ENCODE data around the gene SORBS1.

SORBS1 gene

GRCh38 chr10:95561177-95561863, at the start of gene SORBS1:
Gene SORBS1, minus strand, starts transcription at chr10:95561371. Its CDS starts 120,236 bp downstream, at chr10:95441135.
- DNase-seq (ENCODE audit: low spot score) = peak; percentile 99
- TF ChIP-seq CTCF (IDR thresholded peaks at IDR 0.05; ENCODE audit: extremely low read depth, insufficient read depth, missing control alignments) = no peak
- in situ Hi-C loops (cut with MboI; ENCODE audit: low pct_unique_long_range_greater_than_20kb, low sequenced_read_pairs, unreplicated experiment) = no loop called here

DNA sequence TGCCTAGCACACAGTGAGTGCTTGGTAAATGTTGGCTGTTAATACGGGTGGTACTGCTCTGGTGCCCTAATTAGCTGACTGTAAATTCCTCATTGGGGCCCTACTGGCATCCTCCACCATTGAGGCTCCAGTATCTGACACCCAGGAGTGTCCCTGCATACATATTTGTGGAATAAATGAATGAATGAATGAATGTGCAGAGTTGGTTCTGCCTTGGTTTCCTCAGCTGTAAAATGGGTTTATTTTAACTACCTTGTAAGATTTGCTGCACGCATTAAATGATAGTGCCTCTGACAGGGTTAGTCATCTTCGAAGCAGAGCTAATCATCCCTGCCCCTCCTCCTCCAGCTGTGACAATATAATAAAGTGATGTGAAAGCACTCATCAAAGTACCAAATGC, 49.6 kb upstream of the SORBS1 start:
- no peak for DNase-seq (ENCODE audit: low spot score)
- in situ Hi-C loops (cut with MboI; ENCODE audit: low pct_unique_long_range_greater_than_20kb, low sequenced_read_pairs, unreplicated experiment) = no loop called here
- TF ChIP-seq CTCF (IDR thresholded peaks at IDR 0.05; ENCODE audit: extremely low read depth, insufficient read depth, missing control alignments) = no peak

DNA sequence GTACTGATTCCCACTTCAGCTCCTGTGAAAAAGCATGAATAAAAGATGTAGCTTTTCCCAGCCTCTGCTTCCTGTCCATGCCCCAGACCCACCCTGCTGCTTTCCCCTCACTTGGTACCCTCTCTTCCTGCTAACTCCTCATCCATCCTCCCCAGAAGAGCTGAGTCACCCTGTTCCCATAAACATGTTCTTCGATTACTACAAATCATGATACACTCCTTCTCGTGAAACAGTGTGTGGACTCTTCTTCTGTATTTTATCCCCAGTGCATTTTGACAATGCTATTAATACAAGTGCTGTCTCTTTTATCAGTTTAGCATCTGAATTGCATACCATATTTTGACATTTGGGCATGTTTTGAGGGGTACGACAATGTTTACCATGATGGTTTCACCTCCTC, 45.8 kb upstream of the SORBS1 start:
- no peak for TF ChIP-seq CTCF (IDR thresholded peaks at IDR 0.05; ENCODE audit: extremely low read depth, insufficient read depth, missing control alignments)
- in situ Hi-C loops (cut with MboI; ENCODE audit: low pct_unique_long_range_greater_than_20kb, low sequenced_read_pairs, unreplicated experiment) = no loop called here
- no peak for DNase-seq (ENCODE audit: low spot score)

DNA sequence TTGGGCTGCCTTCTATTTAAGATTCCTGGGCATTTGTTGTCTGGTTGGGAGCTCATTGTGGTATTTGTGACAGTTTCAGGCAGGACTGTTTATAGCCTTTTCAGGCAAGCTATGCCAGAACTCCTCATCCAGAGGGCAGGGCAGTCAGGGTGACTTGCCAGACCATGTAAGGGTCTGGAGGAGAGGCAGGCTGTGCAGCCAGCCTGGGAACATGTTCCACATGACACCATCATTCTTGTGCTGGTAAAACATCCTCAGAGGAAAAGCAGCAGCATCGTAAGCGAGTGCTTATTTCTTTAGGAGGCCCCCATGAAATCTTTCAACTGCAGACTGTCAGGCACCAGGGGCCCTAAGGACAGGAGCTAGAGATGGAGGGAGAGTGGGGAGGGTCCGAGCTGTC, 44.0 kb upstream of the SORBS1 start:
- TF ChIP-seq CTCF (IDR thresholded peaks at IDR 0.05; ENCODE audit: extremely low read depth, insufficient read depth, missing control alignments) = no peak
- DNase-seq (ENCODE audit: low spot score) = no peak
- in situ Hi-C loops (cut with MboI; ENCODE audit: low pct_unique_long_range_greater_than_20kb, low sequenced_read_pairs, unreplicated experiment) = no loop called here

DNA sequence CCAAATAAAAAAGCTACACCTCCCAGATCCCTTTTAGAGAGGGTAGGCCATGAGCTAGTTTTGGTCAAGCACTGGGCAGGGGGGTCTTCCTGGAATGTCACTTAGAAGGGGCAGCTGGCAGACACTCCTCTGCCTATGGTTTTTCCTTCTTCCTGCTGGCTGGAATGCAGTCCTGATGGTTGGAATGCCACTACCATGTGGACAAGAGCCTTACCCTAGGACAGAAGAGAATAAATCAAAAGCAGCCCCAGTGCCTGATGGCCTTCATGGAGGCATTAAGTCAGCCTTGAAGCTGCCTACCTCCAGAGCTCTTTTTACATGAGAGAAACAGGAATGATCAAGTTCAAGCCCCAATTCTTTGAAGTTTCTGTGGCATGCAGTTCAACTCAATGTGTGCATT, 43.5 kb upstream of the SORBS1 start:
- TF ChIP-seq CTCF (IDR thresholded peaks at IDR 0.05; ENCODE audit: extremely low read depth, insufficient read depth, missing control alignments) = no peak

GRCh38 chr10:95602382-95602781, 41.2 kb upstream of the SORBS1 start:
- no peak for DNase-seq (ENCODE audit: low spot score)
- no peak for TF ChIP-seq CTCF (IDR thresholded peaks at IDR 0.05; ENCODE audit: extremely low read depth, insufficient read depth, missing control alignments)
- in situ Hi-C loops (cut with MboI; ENCODE audit: low pct_unique_long_range_greater_than_20kb, low sequenced_read_pairs, unreplicated experiment) = no loop called here

More for the DNA sequence above, 43.5 kb upstream of the SORBS1 start:
- DNase-seq (ENCODE audit: low spot score) = no peak
- in situ Hi-C loops (cut with MboI; ENCODE audit: low pct_unique_long_range_greater_than_20kb, low sequenced_read_pairs, unreplicated experiment) = no loop called here

Data from GM13977 (cell line).